SU-DHL-6 (cell line): ENCODE data around the gene SEMA4D.

ENCODE experiments used
- H2AFZ ChIP-seq: fragments of 200-600 bp; sonication (generic); 2 replicates; pipeline ENCODE4 v1.6.1; 2014; ENCODE audit warnings: low read depth, mild to moderate bottlenecking, moderate library complexity, mixed read lengths, antibody characterized with exemption, low read length; ENCODE audit not compliant: severe bottlenecking
- H3F3A ChIP-seq: fragments of 200-600 bp; shearing (Covaris generic); 2 replicates; pipeline ENCODE4 v1.6.0; 2016; ENCODE audit warnings: antibody characterized with exemption, mild to moderate bottlenecking; ENCODE audit not compliant: insufficient read depth
- H3K27ac ChIP-seq: fragments of 200-600 bp; sonication (generic); 2 replicates; pipeline ENCODE4 v1.5.1; 2016; ENCODE audit warnings: low read depth, mild to moderate bottlenecking, low read length, moderate library complexity, mixed read lengths
- H3K27me3 ChIP-seq: fragments of 200-600 bp; sonication (generic), shearing (Covaris generic); 2 replicates; pipeline ENCODE4 v1.6.0; 2014; ENCODE audit warnings: mild to moderate bottlenecking, low read length
- H3K36me3 ChIP-seq: fragments of 200-600 bp; sonication (generic); 2 replicates; pipeline ENCODE4 v1.6.1; 2014; ENCODE audit warnings: mild to moderate bottlenecking, low read length, mixed read lengths
- H3K4me2 ChIP-seq: fragments of 300-600, 200-600 bp; shearing (Covaris generic), sonication (generic); 2 replicates; pipeline ENCODE4 v1.6.0; 2014; ENCODE audit warnings: low read length, low read depth, mild to moderate bottlenecking; ENCODE audit not compliant: poor library complexity, severe bottlenecking
- H3K4me3 ChIP-seq: fragments of 200-600 bp; sonication (generic); 2 replicates; pipeline ENCODE4 v1.5.1; 2014; ENCODE audit warnings: antibody characterized with exemption, low read length, mild to moderate bottlenecking, mixed read lengths; ENCODE audit not compliant: insufficient read depth, poor library complexity, severe bottlenecking
- H3K79me2 ChIP-seq: fragments of 200-600 bp; sonication (generic); 2 replicates; pipeline ENCODE4 v1.6.1; 2014; ENCODE audit warnings: mild to moderate bottlenecking, low read length, moderate library complexity; ENCODE audit not compliant: insufficient read depth
- H3K9ac ChIP-seq: fragments of 200-600 bp; sonication (generic); 2 replicates; pipeline ENCODE4 v1.7.0; 2014; ENCODE audit warnings: mild to moderate bottlenecking, low read length
- H3K9me2 ChIP-seq: fragments of 200-600 bp; sonication (generic); replicated peaks from 2 replicates; pipeline ENCODE4 v1.6.1; 2014; ENCODE audit warnings: low read length; ENCODE audit not compliant: insufficient read depth
- H3K9me3 ChIP-seq: fragments of 200-600 bp; sonication (generic); 2 replicates; pipeline ENCODE4 v1.6.1; 2014; ENCODE audit warnings: low read length, mixed read lengths; ENCODE audit not compliant: insufficient read depth
- H4K20me1 ChIP-seq: fragments of 200-600 bp; sonication (generic); 2 replicates; pipeline ENCODE4 v1.6.1; 2014; ENCODE audit warnings: low read depth, mild to moderate bottlenecking, antibody characterized with exemption, low read length, moderate library complexity, mixed read lengths
- CTCF ChIP-seq: fragments of 200-600 bp; sonication (generic); IDR thresholded peaks from one replicate; pipeline ENCODE4 v1.5.1; 2017; ENCODE audit warnings: antibody characterized with exemption, mild to moderate bottlenecking, low read length, moderate library complexity; ENCODE audit not compliant: insufficient read depth, poor library complexity, severe bottlenecking
- EZH2phosphoT487 ChIP-seq: fragments of 200-600 bp; sonication (generic), shearing (Covaris generic); conservative IDR thresholded peaks from 2 replicates; pipeline ENCODE4 v1.6.1; 2018; ENCODE audit warnings: mild to moderate bottlenecking, antibody characterized with exemption, low read length, moderate library complexity, mixed read lengths

SEMA4D gene

GRCh38 chr9:89431930-89432725, 65.8 kb downstream of the SEMA4D start:
- TF ChIP-seq CTCF (no peak), EZH2phosphoT487 (no peak)
- no peaks in the 10 kb centered on the region for H3K27me3 ChIP-seq
- peaks cover 10% of the 10 kb centered on the region for H3F3A ChIP-seq
- no peak overlapping the region for H2AFZ ChIP-seq
- H3K9me3 ChIP-seq: no peaks in the 10 kb centered on the region
- H3K4me3 ChIP-seq: no peak overlapping the region
- no peak overlapping the region for H3K27ac ChIP-seq
- H3K79me2 ChIP-seq: no peaks in the 10 kb centered on the region
- H3K4me2 ChIP-seq: no peak overlapping the region
- H3K9me2 ChIP-seq: no peaks in the 10 kb centered on the region
- no peaks in the 10 kb centered on the region for H4K20me1 ChIP-seq
- no peak overlapping the region for H3K9ac ChIP-seq
- no peaks in the 10 kb centered on the region for H3K36me3 ChIP-seq

GRCh38 chr9:89430995-89431394, 66.9 kb downstream of the SEMA4D start:
- TF ChIP-seq CTCF (no peak), EZH2phosphoT487 (no peak)
- Histone ChIP-seq H3K9me3 (no peaks in the 10 kb centered on the region), H3K27ac (no peak overlapping the region), H3F3A (peaks cover 18% of the 10 kb centered on the region), H3K4me2 (no peak overlapping the region), H3K9ac (no peak overlapping the region), H2AFZ (no peak overlapping the region), H3K4me3 (no peak overlapping the region), H3K9me2 (no peaks in the 10 kb centered on the region), H3K79me2 (no peaks in the 10 kb centered on the region), H4K20me1 (no peaks in the 10 kb centered on the region), H3K36me3 (no peaks in the 10 kb centered on the region), H3K27me3 (no peaks in the 10 kb centered on the region)

GRCh38 chr9:89428901-89429890, 68.7 kb downstream of the SEMA4D start:
- no peaks in the 10 kb centered on the region for H3K79me2 ChIP-seq
- H3K27ac ChIP-seq: no peak overlapping the region
- no peak overlapping the region for H3K4me2 ChIP-seq
- H3F3A ChIP-seq: peaks cover 19% of the 10 kb centered on the region
- H3K9me2 ChIP-seq: no peaks in the 10 kb centered on the region
- TF ChIP-seq CTCF (peak; percentile 59), EZH2phosphoT487 (no peak)
- H4K20me1 ChIP-seq: no peaks in the 10 kb centered on the region
- H3K36me3 ChIP-seq: no peaks in the 10 kb centered on the region
- no peak overlapping the region for H2AFZ ChIP-seq
- H3K9me3 ChIP-seq: no peaks in the 10 kb centered on the region
- no peaks in the 10 kb centered on the region for H3K27me3 ChIP-seq
- H3K9ac ChIP-seq: no peak overlapping the region
- no peak overlapping the region for H3K4me3 ChIP-seq
